GM15510 (cell line): ENCODE measurements around the gene ZBTB6.

ENCODE experiments used
- POLR2A ChIP-seq: IDR thresholded peaks from 3 replicates; pipeline ENCODE4 v1.6.1; 2011; ENCODE audit warnings: borderline replicate concordance; ENCODE audit not compliant: insufficient read length; ENCODE audit errors: extremely low read depth

Gene ZBTB6, protein sequence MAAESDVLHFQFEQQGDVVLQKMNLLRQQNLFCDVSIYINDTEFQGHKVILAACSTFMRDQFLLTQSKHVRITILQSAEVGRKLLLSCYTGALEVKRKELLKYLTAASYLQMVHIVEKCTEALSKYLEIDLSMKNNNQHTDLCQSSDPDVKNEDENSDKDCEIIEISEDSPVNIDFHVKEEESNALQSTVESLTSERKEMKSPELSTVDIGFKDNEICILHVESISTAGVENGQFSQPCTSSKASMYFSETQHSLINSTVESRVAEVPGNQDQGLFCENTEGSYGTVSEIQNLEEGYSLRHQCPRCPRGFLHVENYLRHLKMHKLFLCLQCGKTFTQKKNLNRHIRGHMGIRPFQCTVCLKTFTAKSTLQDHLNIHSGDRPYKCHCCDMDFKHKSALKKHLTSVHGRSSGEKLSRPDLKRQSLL

DNA sequence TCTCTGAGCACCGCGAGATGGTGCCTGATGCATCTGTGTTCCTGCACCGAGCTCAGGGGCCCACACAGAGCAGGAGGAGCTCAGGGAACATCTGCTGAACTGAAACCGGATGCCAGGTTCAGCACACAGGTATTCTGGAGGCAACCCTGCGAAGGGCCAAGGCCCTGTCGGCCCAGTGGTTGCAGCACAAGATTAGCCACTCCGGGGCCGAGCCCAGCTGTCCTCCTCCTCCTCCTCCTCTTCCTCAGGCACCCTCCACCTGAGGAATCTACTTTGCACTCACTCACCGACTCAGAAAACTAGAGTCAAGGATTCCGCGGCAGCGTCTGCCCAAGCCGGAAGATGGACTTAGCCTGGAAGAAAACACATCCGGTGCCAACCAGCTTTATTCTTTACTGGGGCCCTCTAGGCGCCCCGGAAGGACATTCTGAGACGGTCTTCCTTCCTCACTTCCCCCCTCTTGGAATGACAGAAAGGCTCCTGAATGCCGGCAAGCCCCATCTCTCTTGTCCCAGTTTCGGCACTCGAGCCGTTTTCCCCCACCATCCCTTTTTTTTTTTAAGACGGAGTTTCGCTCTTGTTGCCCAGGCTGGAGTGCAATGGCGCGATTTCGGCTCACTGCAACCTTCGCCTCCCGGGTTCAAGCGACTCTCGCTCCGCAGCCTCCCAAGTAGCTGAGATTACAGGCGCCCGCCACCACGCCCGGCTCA is at the start of gene ZBTB6:
ZBTB6 (minus strand) TSS at position 360 of the 710 bp plus-strand sequence. CDS start 1,251 bp downstream, outside the sequence.
- TF ChIP-seq POLR2A = peak; percentile 75

DNA sequence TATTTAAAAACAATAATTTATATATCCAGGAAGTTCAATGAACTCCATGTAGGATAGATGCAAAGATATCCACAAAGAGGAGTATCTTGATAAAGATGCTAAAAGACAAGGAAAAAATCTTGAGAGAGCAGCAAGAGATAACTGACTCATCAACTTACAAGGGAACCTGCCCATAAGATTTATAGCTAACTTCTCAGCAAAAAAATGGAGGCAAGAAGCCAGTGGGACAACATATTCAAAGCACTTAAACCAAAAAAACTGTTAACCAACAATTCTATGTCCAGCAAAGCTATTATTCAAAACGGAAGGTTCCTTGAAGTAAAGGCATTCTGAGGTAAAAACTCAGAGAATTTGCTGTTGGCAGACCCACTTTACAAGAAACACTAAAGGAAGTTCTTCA is 48.0 kb upstream of the ZBTB6 start:
- TF ChIP-seq POLR2A = no peak

DNA sequence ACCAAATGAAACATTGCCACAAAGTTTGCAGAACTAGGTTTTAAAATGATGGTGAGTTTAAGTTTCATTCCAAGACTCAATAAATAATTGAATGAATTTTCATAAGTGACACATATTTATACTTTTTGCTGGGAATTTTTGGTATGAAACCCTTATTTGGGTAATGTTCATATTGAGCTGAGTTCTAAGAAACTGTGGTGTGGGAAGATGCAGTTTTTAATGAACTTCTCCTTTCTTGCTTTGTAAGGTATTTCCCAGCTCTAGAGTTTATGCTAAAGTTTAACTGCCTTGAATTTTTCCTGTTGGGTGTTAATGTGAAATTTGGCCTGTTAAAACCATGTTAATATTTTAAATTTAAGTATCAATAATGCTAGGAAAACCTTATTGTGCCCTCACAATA is 42.8 kb upstream of the ZBTB6 start:
- TF ChIP-seq POLR2A = no peak

DNA sequence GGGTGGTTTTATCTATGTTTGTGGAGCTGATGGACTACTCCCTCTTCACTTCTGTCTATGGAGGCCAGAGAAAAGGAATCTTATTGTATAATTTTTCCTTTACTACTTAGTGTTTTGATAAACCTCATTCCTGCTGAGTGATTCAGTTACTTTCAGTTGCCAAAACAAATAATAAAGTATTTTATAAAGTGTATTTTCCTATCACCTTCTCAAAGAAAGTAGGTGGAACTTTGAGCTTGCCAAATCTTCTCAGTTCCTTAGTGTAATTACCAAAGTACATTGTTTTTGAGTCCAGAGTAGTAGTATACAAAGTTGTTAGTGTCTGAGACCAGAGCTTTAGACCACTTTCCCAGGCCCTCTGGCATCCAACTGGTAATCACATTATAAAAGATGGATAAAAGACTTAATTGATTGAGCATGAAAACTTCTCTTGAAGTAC is 41.1 kb upstream of the ZBTB6 start:
- no peak for TF ChIP-seq POLR2A

DNA sequence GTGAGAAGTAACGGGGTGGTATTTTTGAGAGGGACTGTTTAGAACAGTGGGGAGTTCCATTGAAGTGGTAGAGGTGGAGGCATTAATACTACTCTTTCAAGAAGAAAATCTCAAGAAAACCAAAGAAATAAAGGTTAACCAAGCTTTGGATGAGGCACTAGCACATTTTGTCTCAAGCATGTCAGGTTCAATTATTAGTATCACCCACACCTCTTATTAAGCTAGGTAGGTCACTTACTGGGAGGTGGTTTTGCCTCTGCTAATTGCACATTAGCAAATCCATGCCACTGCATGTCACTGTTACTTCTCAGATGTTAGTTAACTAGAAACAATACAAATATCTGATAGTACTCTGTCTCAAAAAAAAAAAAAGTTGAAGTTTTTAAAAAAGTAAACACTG is 37.9 kb upstream of the ZBTB6 start:
- TF ChIP-seq POLR2A = no peak

DNA sequence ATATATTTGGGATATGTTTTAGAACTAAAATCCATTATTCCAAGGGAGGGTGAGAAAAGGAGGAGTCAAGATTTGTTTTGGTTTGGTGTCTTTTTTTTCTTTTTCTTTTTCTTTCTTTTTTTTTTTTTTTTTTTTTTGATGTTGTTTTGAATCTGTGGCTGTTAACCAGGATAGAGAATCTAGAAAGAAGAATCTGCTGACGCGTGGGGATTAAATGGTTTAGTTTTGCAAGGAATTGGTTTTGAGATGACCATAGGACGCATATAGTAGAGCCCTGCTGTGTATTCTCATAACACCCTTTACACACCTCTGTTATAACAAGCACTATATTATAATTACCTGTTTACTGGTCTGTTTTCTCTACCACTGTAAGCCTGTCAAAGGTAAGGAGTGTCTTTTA is 37.1 kb upstream of the ZBTB6 start:
- no peak for TF ChIP-seq POLR2A

DNA sequence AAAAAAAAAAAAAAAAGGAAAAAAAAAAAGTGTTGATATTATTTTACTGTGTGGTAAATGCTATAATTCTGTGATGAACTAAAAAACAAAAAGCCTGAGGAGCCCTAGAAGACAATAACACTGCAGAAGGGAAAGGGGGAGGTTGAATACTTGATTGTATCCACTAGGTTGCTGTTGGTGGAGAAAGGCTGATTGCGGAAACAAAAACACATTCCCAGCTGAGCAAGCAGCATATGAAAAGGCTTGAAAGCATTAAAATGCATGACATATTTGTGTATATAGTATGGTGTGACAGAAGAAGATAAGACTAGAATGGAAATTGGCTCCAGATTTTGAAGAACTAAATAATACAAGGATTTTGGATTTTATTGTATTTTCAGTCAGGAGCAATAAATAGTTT is 36.6 kb upstream of the ZBTB6 start:
- no peak for TF ChIP-seq POLR2A

DNA sequence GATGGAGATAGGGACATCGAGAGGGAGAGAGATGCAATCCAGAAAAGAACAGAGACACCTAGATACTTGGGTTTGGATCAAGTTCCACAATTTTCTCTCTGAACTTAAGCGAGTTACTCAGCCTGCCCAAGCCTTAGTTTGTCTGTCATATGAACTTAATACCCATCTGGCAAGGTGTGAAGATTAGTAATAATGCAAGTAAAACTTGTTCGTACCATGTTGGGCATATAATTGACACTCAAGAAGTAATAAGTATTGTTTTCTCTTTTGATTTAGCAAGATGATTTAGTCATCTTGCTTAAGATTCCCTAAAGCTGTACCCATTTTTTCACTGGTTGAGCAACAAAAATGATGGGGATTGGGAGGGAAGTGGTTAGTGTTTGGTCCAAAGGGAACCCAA is 35.2 kb upstream of the ZBTB6 start:
- TF ChIP-seq POLR2A = no peak

DNA sequence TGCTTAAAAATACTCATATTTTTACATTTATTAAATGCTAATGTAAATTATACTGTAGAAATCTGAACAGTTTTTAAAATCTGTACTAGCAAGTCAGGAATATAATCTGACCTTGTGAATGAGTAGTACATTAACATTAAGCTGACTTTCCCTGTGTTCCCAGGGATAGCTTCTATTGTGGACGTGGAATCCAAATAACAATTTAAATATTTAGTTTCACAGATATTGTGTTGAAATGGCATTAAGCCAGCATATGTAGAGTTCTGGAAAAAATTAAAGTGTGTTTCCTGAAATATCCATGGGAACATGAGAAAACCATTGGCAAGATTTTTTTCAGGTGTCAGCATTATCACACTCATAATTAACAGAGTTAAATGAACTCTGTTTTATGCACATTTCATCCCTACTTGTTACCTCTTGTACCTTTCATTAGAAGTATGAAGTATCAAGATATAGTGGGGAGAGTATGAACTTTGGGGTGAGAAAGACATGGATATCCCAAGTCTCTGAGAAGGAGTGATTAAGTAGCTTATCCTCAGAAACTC is 33.4 kb upstream of the ZBTB6 start:
- TF ChIP-seq POLR2A = no peak

DNA sequence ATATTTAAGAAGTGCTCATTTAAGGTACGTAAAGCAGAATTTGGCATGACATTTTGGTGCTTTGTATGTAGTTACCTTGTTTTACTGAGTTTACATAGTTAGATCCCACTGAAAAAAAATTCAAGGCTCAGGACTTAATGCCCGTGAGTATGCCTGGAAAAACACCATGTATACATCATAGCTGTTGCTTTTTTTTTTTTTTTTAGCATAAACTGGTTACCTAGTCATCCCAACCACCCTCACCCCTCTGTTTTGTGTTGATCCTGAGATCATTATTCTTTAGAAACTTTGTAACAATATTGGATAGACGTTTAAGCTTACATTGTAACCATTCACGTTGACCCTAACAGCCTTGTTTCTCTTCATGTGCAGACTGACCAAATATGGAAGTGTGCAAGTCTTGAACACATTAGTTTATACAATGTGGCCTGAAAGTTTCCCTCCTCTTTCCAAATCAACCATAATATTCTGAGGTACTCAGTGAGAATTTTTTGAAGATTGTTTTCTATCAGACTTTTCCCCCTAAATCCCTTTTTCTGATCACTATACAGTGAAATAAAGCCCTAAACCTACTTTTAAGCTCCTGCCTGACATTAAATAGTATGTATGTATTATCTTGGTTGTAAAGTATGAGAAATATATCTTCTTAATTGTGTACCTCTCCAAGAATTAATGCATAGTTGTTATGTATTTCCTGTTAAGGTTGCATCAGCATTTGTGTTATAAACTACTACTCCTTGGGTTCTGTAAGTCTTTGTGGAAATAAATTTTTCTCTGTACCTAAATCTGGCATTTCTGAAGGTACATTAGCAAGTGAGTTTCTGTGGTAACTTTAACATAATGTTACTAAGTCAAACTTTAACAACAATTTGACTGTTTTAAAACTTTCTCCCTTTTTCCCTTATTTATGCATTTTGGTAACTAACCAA is 32.1 kb upstream of the ZBTB6 start:
- TF ChIP-seq POLR2A = no peak

DNA sequence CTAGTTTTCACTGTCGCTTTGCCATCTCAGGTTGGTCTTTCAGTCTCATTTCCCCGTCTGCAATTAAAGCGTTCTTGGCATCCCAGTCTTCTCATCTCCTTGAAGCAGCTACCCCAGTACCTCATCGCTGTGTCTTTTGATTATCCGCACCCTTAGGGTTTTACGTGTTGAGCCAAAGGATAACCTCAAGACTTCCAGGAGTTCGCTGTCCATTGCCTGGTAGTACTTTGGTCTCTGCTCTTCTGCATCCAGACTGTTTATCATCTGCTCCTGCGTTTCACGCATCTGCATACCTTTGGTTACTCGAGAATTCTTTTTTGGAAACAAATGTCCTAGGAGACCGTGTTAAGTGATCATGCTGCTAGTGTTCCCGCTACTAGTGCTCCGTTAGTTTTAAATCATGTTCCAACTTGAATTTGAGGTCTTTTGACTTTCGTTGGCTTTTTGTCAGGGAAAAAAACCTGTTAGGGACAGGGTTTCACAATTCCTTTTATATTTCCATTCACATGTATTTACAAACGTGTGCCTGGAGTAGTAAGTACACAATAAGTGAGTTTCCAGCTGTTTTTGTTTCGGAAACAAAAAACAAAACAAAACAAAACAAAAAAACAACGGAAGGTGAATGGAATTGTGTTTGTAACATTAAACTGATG is 28.6 kb upstream of the ZBTB6 start:
- no peak for TF ChIP-seq POLR2A

DNA sequence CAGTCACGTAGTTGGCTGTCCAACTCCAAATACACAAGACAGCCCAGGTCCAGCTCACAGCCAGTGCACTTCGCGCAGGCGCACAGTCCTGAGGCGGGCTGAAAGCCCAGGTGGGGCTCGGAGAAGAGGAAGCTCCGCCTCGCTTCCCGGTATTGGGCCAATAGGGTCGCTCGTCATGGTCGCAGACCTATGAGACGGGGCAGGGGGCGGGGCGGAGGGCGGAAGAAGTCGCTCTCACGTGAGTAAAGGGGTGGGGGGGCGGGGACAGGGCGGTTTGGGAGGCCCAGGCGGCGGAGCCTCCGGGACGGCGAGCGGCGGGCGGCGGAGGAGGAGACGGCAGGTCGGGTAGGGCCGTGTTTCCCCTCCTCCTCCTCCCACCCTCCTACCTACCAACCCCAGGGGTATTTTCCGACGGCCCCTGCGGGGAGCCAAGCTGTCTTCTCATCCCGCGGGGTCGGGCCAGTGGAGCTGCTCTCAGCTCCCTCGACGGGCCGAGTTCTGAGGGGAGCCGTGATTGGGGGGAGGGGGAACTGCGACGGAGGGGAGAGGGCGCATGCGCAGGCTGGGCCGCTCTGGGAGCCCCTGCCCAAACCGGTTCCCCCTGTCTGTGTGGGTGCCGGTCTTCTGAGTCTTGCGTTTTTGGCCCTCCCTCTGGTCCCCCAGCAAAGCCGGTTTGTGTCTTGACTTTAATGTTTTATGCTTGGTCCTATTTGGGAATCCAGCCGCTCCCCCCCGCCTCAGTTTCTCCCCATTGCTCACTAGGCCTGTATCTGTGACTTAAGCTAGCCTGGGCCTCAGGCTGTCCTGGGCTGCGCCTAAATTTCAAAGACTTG is 27.8 kb upstream of the ZBTB6 start, which contains the start of gene RABGAP1:
RABGAP1 (plus strand) TSS at position 272 of the 833 bp plus-strand sequence. CDS start 16,040 bp downstream, outside the sequence.
- peak; percentile 76 for TF ChIP-seq POLR2A

DNA sequence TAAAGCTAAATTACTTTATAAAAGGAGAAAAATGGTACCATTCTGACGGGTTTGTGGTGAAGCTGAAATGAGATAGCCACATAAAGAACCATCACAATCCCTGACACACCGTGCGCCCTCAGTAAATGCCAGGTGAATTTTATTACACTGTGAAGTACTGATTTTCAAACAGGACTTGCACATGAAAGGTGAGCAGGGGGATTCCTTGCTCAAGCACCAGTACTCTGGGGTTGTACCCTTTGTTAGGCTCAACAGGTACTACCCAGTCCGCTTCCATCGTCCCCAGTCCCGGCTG is 27.3 kb upstream of the ZBTB6 start:
- no peak for TF ChIP-seq POLR2A
